ENCODE data around the gene CLIC5. TPM values are rescaled to one million over a fixed set of nuclear protein-coding genes. Genes with fewer than 3 reads are reported as not detected.

Gene CLIC5
- total RNA-seq, 4 donors from 2014 or later = 0.56 to 1.3 (median 1.2) TPM

DNA sequence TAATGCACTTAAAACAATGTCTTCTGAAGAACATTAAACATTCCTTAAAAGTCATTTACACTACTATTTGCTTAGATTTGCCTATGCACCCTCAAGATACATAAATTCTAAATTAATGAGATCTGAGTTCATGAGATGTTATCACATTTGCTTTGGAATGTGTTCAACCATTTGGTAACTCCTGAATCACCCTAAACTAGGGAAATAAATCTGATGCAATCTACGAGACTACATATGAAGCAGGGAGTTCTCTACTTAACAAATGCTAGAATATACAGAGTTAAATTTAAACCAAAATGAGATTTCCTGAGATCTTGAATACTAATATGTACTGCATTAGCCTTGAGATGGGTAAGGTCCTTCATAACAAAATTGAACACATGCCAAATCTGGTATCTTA lies 170.1 kb downstream of the CLIC5 start:
- Histone ChIP-seq H3K9me3 (no peaks in the 10 kb centered on the region), H3K36me3 (no peaks in the 10 kb centered on the region), H3K27ac (no peak overlapping the region), H3K4me3 (no peak overlapping the region), H3K27me3 (no peaks in the 10 kb centered on the region), H3K4me1 (no peaks in the 10 kb centered on the region)
- intact Hi-C loops (cut with DNase I) = no loop called here
- WGBS, 2 donors = 71 to 74% methylated on average over 1 of the region's 1 CpG
- DNase-seq = no peak
- no peak for TF ChIP-seq CTCF (IDR thresholded peaks at IDR 0.05)
- TF ChIP-seq POLR2A (IDR thresholded peaks at IDR 0.05) = no peak

GRCh38 chr6:45844986-45845385 lies 170.7 kb downstream of the CLIC5 start:
- H3K27me3 ChIP-seq = no peaks in the 10 kb centered on the region
- H3K27ac ChIP-seq = no peak overlapping the region
- 88 to 91% methylated on average over 8 of the region's 8 CpGs for WGBS, 2 donors
- H3K4me3 ChIP-seq = no peak overlapping the region
- no peaks in the 10 kb centered on the region for H3K36me3 ChIP-seq
- no peak for DNase-seq
- H3K9me3 ChIP-seq = no peaks in the 10 kb centered on the region
- intact Hi-C loops (cut with DNase I) = no loop called here
- TF ChIP-seq POLR2A (IDR thresholded peaks at IDR 0.05) (no peak), CTCF (IDR thresholded peaks at IDR 0.05) (no peak)
- H3K4me1 ChIP-seq = no peaks in the 10 kb centered on the region

DNA sequence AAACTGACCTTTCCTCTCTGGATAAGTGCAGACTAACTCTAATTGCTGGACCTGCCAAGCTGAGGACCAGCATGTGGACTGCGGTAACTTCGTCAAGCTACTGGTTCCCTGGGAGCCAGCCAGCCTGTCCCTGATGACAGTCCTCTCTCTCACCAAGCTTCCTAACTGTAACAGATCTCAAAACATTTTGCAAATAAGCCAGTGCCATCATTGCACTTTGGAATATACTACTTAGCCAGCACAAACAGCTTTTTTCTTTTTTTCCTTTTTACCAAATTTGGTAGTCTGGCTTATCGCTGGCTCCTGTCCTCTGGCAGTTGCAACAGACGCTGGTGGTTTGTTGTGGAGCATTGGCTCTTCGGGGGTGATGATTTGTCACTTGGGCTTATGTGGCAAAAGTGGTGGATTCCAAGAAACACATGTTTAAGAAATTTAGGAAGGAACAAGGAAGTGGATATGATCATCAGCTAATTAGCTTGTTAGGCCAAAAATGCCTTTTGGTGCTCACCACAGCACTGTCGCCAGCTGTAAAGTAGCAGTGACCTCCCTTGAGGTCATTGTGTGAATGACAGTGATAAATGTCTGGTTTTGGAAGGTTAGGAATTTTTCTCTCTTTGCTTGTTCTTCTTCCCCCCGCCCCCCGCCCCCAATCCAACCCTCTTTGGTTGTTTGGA lies 171.7 kb downstream of the CLIC5 start:
- DNase-seq = no peak
- no peak overlapping the region for H3K27ac ChIP-seq
- no peaks in the 10 kb centered on the region for H3K9me3 ChIP-seq
- no peaks in the 10 kb centered on the region for H3K27me3 ChIP-seq
- WGBS, 2 donors = 60 to 68% methylated on average over 8 of the region's 8 CpGs
- H3K4me3 ChIP-seq = no peak overlapping the region
- intact Hi-C loops (cut with DNase I) = no loop called here
- TF ChIP-seq POLR2A (IDR thresholded peaks at IDR 0.05) (no peak), CTCF (IDR thresholded peaks at IDR 0.05) (no peak)
- H3K36me3 ChIP-seq = no peaks in the 10 kb centered on the region
- no peaks in the 10 kb centered on the region for H3K4me1 ChIP-seq

DNA sequence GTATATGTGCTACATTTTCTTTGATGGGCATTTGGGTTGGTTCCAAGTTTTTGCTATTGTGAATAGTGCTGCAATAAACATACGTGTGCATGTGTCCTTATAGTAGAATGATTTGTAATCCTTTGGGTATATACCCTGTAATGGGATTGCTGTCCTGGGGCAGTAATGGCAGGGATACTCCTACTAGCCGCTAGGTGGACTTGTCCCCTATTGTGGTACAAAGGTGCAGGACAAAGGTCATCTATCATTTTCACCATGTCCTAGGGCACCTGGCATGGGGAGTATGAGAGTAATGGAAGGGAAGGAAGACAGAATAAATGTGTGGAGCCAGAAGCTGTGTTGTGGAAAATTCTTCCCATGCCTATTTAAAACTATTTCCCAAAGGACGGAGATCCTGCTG lies 174.6 kb downstream of the CLIC5 start:
- no peak for DNase-seq
- H3K4me1 ChIP-seq = no peaks in the 10 kb centered on the region
- intact Hi-C loops (cut with DNase I) = no loop called here
- no peaks in the 10 kb centered on the region for H3K36me3 ChIP-seq
- TF ChIP-seq CTCF (IDR thresholded peaks at IDR 0.05) = no peak
- TF ChIP-seq POLR2A (IDR thresholded peaks at IDR 0.05) = no peak
- H3K4me3 ChIP-seq = no peak overlapping the region
- H3K27ac ChIP-seq = no peak overlapping the region
- 77 to 87% methylated on average over 3 of the region's 3 CpGs for WGBS, 2 donors
- H3K9me3 ChIP-seq = no peaks in the 10 kb centered on the region
- no peaks in the 10 kb centered on the region for H3K27me3 ChIP-seq

GRCh38 chr6:45838996-45839395 lies 176.7 kb downstream of the CLIC5 start:
- WGBS, 2 donors = 63 to 78% methylated on average over 2 of the region's 2 CpGs
- intact Hi-C loops (cut with DNase I) = no loop called here

More at GRCh38 chr6:45838996-45839395, 176.7 kb downstream of the CLIC5 start:
- Histone ChIP-seq H3K36me3 (no peaks in the 10 kb centered on the region), H3K4me1 (no peaks in the 10 kb centered on the region), H3K9me3 (no peaks in the 10 kb centered on the region), H3K4me3 (no peak overlapping the region), H3K27ac (no peak overlapping the region), H3K27me3 (no peaks in the 10 kb centered on the region)
- DNase-seq = no peak
- TF ChIP-seq CTCF (IDR thresholded peaks at IDR 0.05) = no peak
- TF ChIP-seq POLR2A (IDR thresholded peaks at IDR 0.05) = no peak

Measured in esophagus squamous epithelium (tissue), 5 donors.